Measurements from ENCODE around the gene SREBF2. TPM values are rescaled to one million over a fixed set of nuclear protein-coding genes. Genes with fewer than 3 reads are reported as not detected.

The SREBF2 gene
- total and polyA plus RNA-seq, 9 of the 15 experiments (the other 6 are each of a cell fraction or from before 2014, with no cell fraction given) = 1.1 to 84.2 (median 26.9) TPM

DNA sequence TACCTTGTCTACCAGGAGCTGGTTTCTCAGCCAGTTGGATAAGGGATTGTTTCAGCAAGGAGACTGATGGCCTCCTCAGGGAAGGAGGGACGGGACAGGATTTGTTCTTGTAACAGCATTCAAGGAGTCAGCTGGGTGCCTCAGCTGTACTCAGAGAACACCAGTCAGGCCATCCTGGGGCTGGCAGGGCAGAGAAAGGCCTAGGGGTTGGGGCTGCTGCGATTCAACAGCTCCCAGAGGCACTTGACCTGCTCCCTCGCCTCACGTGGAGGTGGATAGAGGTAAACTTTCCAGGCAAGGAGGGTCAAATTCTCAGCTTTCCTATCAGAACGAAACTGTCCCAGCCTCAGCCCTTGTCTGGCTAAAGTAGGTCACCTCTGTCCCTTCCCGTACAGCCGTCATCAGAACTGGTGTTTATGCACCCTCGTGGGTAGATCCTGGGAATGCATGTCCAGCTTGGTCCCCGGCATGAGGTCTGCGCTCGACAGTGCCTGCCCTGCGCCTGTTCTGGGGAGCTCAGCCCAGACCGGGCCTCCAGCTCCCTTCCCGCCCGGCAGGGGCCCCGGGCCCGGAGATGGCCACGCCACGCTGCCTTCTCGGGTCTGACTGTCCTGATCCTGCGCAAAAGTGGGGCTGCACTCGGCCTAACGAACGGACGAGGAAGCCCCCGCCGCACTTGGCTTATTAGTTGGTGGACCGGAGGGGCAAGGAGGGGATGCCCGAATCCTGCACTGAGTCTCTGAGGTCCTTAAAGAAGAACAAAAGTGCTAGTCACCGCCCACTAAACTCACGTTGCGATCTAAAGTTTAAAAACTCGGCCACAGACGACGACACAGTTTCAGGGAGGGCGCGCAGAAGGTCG, 33.2 kb upstream of the SREBF2 start (continued):
- TF ChIP-seq, protein P1, sequence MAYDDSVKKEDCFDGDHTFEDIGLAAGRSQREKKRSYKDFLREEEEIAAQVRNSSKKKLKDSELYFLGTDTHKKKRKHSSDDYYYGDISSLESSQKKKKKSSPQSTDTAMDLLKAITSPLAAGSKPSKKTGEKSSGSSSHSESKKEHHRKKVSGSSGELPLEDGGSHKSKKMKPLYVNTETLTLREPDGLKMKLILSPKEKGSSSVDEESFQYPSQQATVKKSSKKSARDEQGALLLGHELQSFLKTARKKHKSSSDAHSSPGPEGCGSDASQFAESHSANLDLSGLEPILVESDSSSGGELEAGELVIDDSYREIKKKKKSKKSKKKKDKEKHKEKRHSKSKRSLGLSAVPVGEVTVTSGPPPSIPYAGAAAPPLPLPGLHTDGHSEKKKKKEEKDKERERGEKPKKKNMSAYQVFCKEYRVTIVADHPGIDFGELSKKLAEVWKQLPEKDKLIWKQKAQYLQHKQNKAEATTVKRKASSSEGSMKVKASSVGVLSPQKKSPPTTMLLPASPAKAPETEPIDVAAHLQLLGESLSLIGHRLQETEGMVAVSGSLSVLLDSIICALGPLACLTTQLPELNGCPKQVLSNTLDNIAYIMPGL (CRISPR knock-in tag; IDR thresholded peaks at IDR 0.05) = peak; percentile 65; the same call in 1 of the 2 replicates
- TF ChIP-seq, protein P2, sequence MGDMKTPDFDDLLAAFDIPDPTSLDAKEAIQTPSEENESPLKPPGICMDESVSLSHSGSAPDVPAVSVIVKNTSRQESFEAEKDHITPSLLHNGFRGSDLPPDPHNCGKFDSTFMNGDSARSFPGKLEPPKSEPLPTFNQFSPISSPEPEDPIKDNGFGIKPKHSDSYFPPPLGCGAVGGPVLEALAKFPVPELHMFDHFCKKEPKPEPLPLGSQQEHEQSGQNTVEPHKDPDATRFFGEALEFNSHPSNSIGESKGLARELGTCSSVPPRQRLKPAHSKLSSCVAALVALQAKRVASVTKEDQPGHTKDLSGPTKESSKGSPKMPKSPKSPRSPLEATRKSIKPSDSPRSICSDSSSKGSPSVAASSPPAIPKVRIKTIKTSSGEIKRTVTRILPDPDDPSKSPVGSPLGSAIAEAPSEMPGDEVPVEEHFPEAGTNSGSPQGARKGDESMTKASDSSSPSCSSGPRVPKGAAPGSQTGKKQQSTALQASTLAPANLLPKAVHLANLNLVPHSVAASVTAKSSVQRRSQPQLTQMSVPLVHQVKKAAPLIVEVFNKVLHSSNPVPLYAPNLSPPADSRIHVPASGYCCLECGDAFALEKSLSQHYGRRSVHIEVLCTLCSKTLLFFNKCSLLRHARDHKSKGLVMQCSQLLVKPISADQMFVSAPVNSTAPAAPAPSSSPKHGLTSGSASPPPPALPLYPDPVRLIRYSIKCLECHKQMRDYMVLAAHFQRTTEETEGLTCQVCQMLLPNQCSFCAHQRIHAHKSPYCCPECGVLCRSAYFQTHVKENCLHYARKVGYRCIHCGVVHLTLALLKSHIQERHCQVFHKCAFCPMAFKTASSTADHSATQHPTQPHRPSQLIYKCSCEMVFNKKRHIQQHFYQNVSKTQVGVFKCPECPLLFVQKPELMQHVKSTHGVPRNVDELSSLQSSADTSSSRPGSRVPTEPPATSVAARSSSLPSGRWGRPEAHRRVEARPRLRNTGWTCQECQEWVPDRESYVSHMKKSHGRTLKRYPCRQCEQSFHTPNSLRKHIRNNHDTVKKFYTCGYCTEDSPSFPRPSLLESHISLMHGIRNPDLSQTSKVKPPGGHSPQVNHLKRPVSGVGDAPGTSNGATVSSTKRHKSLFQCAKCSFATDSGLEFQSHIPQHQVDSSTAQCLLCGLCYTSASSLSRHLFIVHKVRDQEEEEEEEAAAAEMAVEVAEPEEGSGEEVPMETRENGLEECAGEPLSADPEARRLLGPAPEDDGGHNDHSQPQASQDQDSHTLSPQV (IDR thresholded peaks at IDR 0.05) = peak; percentile 86; the same call in 1 of the 2 replicates
- TF ChIP-seq L3MBTL2 (IDR thresholded peaks at IDR 0.05) (peak; percentile 74), ZFX (CRISPR knock-in tag; IDR thresholded peaks at IDR 0.05) (peak; percentile 59; the same call in 1 of the 2 replicates), POLR2AphosphoS2 (IDR thresholded peaks at IDR 0.05; ENCODE audit: low read length) (no peak), ZC3H4 (CRISPR knock-in tag; IDR thresholded peaks at IDR 0.05; ENCODE audit: borderline replicate concordance) (0 out of 2 replicates have a peak, but pooled peaks have one; percentile 24), BRCA1 (IDR thresholded peaks at IDR 0.05) (no peak), BRCA1 (CRISPR knock-in tag; IDR thresholded peaks at IDR 0.05) (0 out of 2 replicates have a peak, but pooled peaks have one; percentile 33)
- TF ChIP-seq, protein P3, sequence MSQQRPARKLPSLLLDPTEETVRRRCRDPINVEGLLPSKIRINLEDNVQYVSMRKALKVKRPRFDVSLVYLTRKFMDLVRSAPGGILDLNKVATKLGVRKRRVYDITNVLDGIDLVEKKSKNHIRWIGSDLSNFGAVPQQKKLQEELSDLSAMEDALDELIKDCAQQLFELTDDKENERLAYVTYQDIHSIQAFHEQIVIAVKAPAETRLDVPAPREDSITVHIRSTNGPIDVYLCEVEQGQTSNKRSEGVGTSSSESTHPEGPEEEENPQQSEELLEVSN (IDR thresholded peaks at IDR 0.05; ENCODE audit: borderline replicate concordance in 1 of 2, extremely low read depth in 1 of 2, insufficient read depth in 1 of 2, insufficient read length in 1 of 2, low read depth in 1 of 2, low read length in 1 of 2, poor library complexity in 1 of 2, severe bottlenecking in 1 of 2) = peak; percentile 72 to 92
- TF ChIP-seq, protein P4, sequence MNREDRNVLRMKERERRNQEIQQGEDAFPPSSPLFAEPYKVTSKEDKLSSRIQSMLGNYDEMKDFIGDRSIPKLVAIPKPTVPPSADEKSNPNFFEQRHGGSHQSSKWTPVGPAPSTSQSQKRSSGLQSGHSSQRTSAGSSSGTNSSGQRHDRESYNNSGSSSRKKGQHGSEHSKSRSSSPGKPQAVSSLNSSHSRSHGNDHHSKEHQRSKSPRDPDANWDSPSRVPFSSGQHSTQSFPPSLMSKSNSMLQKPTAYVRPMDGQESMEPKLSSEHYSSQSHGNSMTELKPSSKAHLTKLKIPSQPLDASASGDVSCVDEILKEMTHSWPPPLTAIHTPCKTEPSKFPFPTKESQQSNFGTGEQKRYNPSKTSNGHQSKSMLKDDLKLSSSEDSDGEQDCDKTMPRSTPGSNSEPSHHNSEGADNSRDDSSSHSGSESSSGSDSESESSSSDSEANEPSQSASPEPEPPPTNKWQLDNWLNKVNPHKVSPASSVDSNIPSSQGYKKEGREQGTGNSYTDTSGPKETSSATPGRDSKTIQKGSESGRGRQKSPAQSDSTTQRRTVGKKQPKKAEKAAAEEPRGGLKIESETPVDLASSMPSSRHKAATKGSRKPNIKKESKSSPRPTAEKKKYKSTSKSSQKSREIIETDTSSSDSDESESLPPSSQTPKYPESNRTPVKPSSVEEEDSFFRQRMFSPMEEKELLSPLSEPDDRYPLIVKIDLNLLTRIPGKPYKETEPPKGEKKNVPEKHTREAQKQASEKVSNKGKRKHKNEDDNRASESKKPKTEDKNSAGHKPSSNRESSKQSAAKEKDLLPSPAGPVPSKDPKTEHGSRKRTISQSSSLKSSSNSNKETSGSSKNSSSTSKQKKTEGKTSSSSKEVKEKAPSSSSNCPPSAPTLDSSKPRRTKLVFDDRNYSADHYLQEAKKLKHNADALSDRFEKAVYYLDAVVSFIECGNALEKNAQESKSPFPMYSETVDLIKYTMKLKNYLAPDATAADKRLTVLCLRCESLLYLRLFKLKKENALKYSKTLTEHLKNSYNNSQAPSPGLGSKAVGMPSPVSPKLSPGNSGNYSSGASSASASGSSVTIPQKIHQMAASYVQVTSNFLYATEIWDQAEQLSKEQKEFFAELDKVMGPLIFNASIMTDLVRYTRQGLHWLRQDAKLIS (CRISPR knock-in tag; IDR thresholded peaks at IDR 0.05) = no peak
- TF ChIP-seq, protein P5, sequence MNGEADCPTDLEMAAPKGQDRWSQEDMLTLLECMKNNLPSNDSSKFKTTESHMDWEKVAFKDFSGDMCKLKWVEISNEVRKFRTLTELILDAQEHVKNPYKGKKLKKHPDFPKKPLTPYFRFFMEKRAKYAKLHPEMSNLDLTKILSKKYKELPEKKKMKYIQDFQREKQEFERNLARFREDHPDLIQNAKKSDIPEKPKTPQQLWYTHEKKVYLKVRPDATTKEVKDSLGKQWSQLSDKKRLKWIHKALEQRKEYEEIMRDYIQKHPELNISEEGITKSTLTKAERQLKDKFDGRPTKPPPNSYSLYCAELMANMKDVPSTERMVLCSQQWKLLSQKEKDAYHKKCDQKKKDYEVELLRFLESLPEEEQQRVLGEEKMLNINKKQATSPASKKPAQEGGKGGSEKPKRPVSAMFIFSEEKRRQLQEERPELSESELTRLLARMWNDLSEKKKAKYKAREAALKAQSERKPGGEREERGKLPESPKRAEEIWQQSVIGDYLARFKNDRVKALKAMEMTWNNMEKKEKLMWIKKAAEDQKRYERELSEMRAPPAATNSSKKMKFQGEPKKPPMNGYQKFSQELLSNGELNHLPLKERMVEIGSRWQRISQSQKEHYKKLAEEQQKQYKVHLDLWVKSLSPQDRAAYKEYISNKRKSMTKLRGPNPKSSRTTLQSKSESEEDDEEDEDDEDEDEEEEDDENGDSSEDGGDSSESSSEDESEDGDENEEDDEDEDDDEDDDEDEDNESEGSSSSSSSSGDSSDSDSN (IDR thresholded peaks at IDR 0.05; ENCODE audit: borderline replicate concordance in 1 of 2, low read depth in 2 of 2, low read length in 2 of 2) = peak in 1 of 2 experiments; percentile 67; a peak in 1 of 4 replicates
